ENCODE data around the gene LRRC28. TPM values are rescaled to one million over a fixed set of nuclear protein-coding genes. Genes with fewer than 3 reads are reported as not detected.
"Not testable (repeated sequence)": the region's sequence is repeated elsewhere in the genome, so short reads cannot be mapped to it uniquely, and the experiment has no call there.

LRRC28 gene
- total RNA-seq, 1 donor from 2014 or later, result 28.8 TPM

- no peak for DNase-seq (ENCODE audit: low read depth, low spot score)
- no peaks in the 10 kb centered on the region for H3K27me3 Mint-ChIP-seq (ENCODE audit: low read depth)
- H3K4me1 Mint-ChIP-seq, result no peaks in the 10 kb centered on the region
- H3K27ac Mint-ChIP-seq (ENCODE audit: unreplicated experiment), result no peak overlapping the region
- TF ChIP-seq CTCF (conservative IDR thresholded peaks at IDR 0.05), result no peak
- H3K4me3 Mint-ChIP-seq, result no peak overlapping the region
- H3K9me3 Mint-ChIP-seq, result peaks cover 21% of the 10 kb centered on the region
- peaks cover 12% of the 10 kb centered on the region for H3K36me3 Mint-ChIP-seq (ENCODE audit: low read depth)
Measured at GRCh38 chr15:99393641-99394040, 142.4 kb downstream of the LRRC28 start.

DNA sequence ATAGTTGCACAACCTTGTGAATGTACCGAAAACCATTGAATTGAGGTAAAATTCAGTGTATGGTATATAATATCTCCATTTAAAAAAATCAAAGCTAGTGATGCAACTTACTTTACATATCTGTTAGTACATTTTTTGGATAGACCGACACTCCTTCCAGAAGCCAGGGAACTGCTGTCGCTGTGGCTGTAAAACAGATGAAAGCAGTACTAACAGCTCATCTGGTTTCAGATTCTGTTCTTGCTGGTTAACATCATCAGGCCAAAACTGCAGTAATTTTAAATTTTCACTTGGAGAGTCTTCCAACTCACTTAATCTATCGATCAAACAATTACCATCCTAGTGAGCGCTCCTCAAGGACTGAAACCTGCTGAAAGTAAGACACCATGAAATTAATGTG, 145.1 kb downstream of the LRRC28 start:
- Mint-ChIP-seq H3K4me1 (no peaks in the 10 kb centered on the region), H3K27me3 (ENCODE audit: low read depth) (no peaks in the 10 kb centered on the region), H3K27ac (ENCODE audit: unreplicated experiment) (no peak overlapping the region), H3K9me3 (peaks cover 19% of the 10 kb centered on the region), H3K36me3 (ENCODE audit: low read depth) (peaks cover 10% of the 10 kb centered on the region), H3K4me3 (no peak overlapping the region)
- no peak for DNase-seq (ENCODE audit: low read depth, low spot score)
- TF ChIP-seq CTCF (conservative IDR thresholded peaks at IDR 0.05), result no peak

GRCh38 chr15:99399061-99399460, 147.8 kb downstream of the LRRC28 start:
- H3K4me1 Mint-ChIP-seq, result no peaks in the 10 kb centered on the region
- no peak overlapping the region for H3K27ac Mint-ChIP-seq (ENCODE audit: unreplicated experiment)
- H3K36me3 Mint-ChIP-seq (ENCODE audit: low read depth), result no peaks in the 10 kb centered on the region
- no peak overlapping the region for H3K4me3 Mint-ChIP-seq
- DNase-seq (ENCODE audit: low read depth, low spot score), result no peak
- TF ChIP-seq CTCF (conservative IDR thresholded peaks at IDR 0.05), result no peak
- H3K9me3 Mint-ChIP-seq, result peaks cover 9% of the 10 kb centered on the region
- no peaks in the 10 kb centered on the region for H3K27me3 Mint-ChIP-seq (ENCODE audit: low read depth)

DNA sequence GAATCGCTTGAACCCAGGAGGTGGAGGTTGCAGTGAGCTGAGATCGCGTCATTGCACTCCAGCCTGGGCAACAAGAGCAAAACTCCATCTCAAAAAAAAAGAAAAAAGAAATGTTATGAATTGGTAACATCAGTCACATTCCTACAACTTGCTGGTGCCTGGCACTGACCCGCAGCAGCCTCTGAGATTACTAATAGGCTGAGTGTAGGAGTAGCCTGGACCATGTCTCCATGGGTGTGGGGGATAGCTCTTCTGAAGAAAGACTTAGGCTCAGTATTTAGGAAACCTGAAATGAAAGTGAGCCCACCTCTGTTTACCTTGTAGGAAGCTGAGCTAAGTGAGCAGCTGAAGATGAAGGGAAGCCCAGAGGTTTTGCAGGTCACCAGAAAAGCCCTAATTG, 148.3 kb downstream of the LRRC28 start:
- H3K36me3 Mint-ChIP-seq (ENCODE audit: low read depth), result no peaks in the 10 kb centered on the region
- H3K27me3 Mint-ChIP-seq (ENCODE audit: low read depth), result no peaks in the 10 kb centered on the region
- no peak for TF ChIP-seq CTCF (conservative IDR thresholded peaks at IDR 0.05)
- H3K27ac Mint-ChIP-seq (ENCODE audit: unreplicated experiment), result no peak overlapping the region
- no peaks in the 10 kb centered on the region for H3K4me1 Mint-ChIP-seq
- no peak overlapping the region for H3K4me3 Mint-ChIP-seq
- H3K9me3 Mint-ChIP-seq, result peaks cover 6% of the 10 kb centered on the region
- no peak for DNase-seq (ENCODE audit: low read depth, low spot score)

DNA sequence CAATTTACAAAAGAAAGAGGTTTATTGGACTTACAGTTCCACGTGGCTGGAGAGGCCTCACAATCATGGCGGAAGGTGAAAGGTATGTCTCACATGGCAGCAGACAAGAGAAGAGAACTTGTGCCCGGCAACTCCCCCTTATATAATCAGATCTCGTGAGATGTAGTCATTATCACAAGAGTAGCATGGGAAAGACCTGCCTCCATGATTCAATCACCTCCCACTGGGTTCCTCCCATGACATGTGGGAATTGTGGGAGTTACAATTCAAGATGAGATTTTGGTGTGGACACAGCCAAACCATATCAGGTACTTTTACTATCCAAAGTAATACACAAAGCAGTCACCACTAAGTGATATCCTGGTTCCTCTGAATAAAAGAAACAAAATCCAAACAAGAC, 149.9 kb downstream of the LRRC28 start:
- not testable (repeated sequence) for H3K27ac Mint-ChIP-seq (ENCODE audit: unreplicated experiment); H3K4me3 Mint-ChIP-seq; H3K27me3 Mint-ChIP-seq (ENCODE audit: low read depth); H3K4me1 Mint-ChIP-seq; H3K9me3 Mint-ChIP-seq; H3K36me3 Mint-ChIP-seq (ENCODE audit: low read depth); DNase-seq (ENCODE audit: low read depth, low spot score)

DNA sequence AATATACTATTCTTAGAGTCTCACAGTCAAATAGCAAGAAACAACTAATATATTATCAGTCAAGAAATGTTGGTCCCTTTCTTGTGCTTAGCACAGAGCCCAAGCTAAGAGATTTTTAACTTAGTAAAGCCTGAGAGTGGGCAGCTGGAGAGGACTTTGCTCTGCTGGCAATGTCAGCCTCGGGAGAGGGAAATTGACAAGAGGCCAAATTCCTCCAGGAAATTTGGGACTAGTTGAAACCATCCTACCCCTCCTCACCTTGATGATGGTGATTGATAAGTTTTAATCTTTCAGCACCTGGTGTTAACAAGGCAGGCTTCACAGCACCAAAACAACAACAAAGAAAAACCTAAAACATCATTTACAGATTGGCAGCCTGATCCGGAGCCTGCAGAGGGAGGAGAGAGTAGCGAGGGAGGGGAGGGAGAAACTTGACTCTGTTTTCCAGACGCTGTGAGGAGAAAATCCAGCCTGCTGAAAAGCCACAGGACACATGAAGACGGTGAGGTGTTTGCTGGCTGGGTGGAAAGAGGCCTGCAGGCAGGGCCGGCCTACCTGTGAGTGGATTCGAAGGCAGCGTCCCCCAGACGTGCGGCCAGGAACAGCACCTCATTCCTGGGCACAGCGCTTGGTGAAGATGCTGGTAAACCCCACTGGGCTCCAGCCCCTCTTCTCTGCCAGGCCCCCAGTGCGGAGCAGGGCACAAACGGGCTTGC, 150.9 kb downstream of the LRRC28 start:
- Mint-ChIP-seq H3K36me3 (ENCODE audit: low read depth) (no peaks in the 10 kb centered on the region), H3K4me3 (no peak overlapping the region), H3K27ac (ENCODE audit: unreplicated experiment) (no peak overlapping the region), H3K4me1 (no peaks in the 10 kb centered on the region), H3K9me3 (no peaks in the 10 kb centered on the region), H3K27me3 (ENCODE audit: low read depth) (no peaks in the 10 kb centered on the region)
- no peak for TF ChIP-seq CTCF (conservative IDR thresholded peaks at IDR 0.05)
- DNase-seq (ENCODE audit: low read depth, low spot score), result no peak
